ENCODE results near the gene TTF2.

TTF2 gene

GRCh38 chr1:117017648-117018047, 42.5 kb upstream of the TTF2 start:
- peak in 1 of 2 donors; percentile 39 for DNase-seq (ENCODE audit: low read depth in 2 of 2)
- TF ChIP-seq CTCF (IDR thresholded peaks at IDR 0.05; ENCODE audit: low read depth, low read length), result no peak

DNA sequence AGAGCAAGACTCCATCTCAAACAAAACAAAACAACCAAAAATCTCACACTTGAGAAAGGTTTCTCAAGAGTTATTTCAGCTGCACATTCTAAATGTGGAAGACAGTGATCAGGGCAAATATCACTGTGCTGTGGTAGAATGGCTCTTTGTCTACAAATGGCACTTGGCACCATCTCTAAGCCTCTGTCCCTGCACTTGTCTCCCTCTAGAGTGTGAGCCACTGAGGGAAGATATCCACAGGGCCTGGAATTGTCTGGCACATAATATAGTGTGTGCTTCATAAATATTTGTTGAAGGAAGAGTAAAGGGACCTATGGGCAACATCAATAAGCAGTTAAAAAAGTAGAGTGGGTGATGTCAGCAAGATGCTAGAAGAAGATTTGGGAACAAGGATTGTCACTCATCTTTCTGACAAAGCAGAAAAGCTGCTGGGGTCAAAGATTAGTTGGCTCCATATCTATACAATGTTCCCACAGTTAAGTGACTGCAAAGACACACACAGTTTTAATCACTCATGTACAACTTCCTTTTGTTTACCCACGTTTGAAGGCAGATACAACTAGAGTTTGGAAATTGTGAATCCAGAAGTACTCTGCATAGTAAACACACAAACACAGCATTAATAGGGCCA, 39.5 kb upstream of the TTF2 start:
- TF ChIP-seq CTCF (IDR thresholded peaks at IDR 0.05; ENCODE audit: low read depth, low read length), result no peak
- DNase-seq (ENCODE audit: low read depth in 2 of 2), result no peak
- H3K4me3 ChIP-seq (replicated peaks in 1 of 2; ENCODE audit: low read depth in 2 of 2, low read length in 2 of 2), result no peak overlapping the region

More at GRCh38 chr1:117017648-117018047, 42.5 kb upstream of the TTF2 start:
- no peak overlapping the region for H3K4me3 ChIP-seq (replicated peaks in 1 of 2; ENCODE audit: low read depth in 2 of 2, low read length in 2 of 2)

GRCh38 chr1:117022114-117022513, 38.0 kb upstream of the TTF2 start:
- no peak for TF ChIP-seq CTCF (IDR thresholded peaks at IDR 0.05; ENCODE audit: low read depth, low read length)
- DNase-seq (ENCODE audit: low read depth in 2 of 2), result no peak
- no peak overlapping the region for H3K4me3 ChIP-seq (replicated peaks in 1 of 2; ENCODE audit: low read depth in 2 of 2, low read length in 2 of 2)

DNA sequence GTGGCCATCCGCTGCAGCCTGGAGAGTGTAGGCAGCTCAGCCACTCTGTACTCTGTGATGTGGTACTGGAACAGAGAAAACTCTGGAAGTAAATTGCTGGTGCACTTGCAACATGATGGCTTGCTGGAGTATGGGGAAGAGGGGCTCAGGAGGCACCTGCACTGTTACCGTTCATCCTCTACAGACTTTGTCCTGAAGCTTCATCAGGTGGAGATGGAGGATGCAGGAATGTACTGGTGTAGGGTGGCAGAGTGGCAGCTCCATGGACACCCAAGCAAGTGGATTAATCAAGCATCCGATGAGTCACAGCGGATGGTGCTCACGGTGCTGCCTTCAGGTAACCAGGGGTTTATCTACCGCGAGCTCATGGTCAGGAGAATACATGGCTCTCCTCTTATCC, 34.6 kb upstream of the TTF2 start:
- no peak overlapping the region for H3K4me3 ChIP-seq (replicated peaks in 1 of 2; ENCODE audit: low read depth in 2 of 2, low read length in 2 of 2)
- DNase-seq (ENCODE audit: low read depth in 2 of 2), result no peak
- no peak for TF ChIP-seq CTCF (IDR thresholded peaks at IDR 0.05; ENCODE audit: low read depth, low read length)

DNA sequence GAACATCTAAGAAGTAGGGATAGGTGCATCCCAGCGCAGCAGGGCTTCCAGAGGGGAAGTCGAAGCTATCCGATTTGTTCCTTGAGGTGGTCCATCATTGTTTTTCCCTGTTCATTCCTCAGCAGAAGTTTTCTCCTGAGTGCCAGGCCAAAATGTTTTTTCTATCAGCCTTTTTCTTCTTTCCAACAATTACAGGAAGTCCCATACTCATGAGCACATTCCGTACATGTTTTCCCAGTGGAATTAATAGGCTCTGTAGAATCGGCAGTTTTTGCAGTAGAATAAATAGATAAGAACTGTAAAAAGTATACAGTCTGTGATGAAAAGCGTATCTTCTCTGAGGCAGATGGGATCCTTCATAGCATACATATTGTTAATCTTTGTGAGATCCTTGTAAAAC, 33.8 kb upstream of the TTF2 start:
- TF ChIP-seq CTCF (IDR thresholded peaks at IDR 0.05; ENCODE audit: low read depth, low read length), result no peak

GRCh38 chr1:117029685-117030084, 30.4 kb upstream of the TTF2 start:
- no peak for TF ChIP-seq CTCF (IDR thresholded peaks at IDR 0.05; ENCODE audit: low read depth, low read length)
- no peak for DNase-seq (ENCODE audit: low read depth in 2 of 2)
- H3K4me3 ChIP-seq (replicated peaks in 1 of 2; ENCODE audit: low read depth in 2 of 2, low read length in 2 of 2), result no peak overlapping the region

More for the DNA sequence above, 33.8 kb upstream of the TTF2 start:
- peak; percentile 76 to 89 for DNase-seq (ENCODE audit: low read depth in 2 of 2)
- H3K4me3 ChIP-seq (replicated peaks in 1 of 2; ENCODE audit: low read depth in 2 of 2, low read length in 2 of 2), result no peak overlapping the region

Measured in cardiac fibroblast (primary cell).